ENCODE results near the gene GALNT18. TPM values are rescaled to one million over a fixed set of nuclear protein-coding genes. Genes with fewer than 3 reads are reported as not detected.

GALNT18 gene
- total and polyA plus RNA-seq, 2 experiments from 2014 or later, result 4.3 to 10.8 TPM

GRCh38 chr11:11629368-11629767 lies 7.6 kb upstream of the GALNT18 start:
- Histone ChIP-seq H3K4me1 (ENCODE audit: insufficient read depth) (peaks cover 35% of the 10 kb centered on the region), H3K27ac (ENCODE audit: low read depth) (no peak overlapping the region), H3K4me2 (peak overlapping the region; percentile 37), H2AFZ (no peak overlapping the region), H4K20me1 (replicated peaks; ENCODE audit: insufficient read depth) (no peaks in the 10 kb centered on the region), H3K27me3 (ENCODE audit: insufficient read depth) (peaks cover 44% of the 10 kb centered on the region), H3K79me2 (replicated peaks; ENCODE audit: insufficient read depth) (no peaks in the 10 kb centered on the region), H3K9me2 (ENCODE audit: insufficient read depth) (0 out of 2 replicates have a peak, but pooled peaks cover 7% of the 10 kb centered on the region), H3K4me3 (peak overlapping the region; percentile 9; the same call in 1 of the 2 replicates), H3K36me3 (ENCODE audit: insufficient read depth) (no peaks in the 10 kb centered on the region), H3F3A (replicated peaks; ENCODE audit: low read depth) (no peaks in the 10 kb centered on the region)
- H3K36me3 Mint-ChIP-seq (ENCODE audit: low read depth), result no peaks in the 10 kb centered on the region
- ATAC-seq (peak; percentile 22; the same call in 2 of the 3 replicates), DNase-seq (ENCODE audit: low spot score) (no peak)
- no peak overlapping the region for H3K27ac Mint-ChIP-seq
- peaks cover 28% of the 10 kb centered on the region; the same call in 2 of the 3 replicates for H3K4me1 Mint-ChIP-seq
- peaks cover 7% of the 10 kb centered on the region for H3K27me3 Mint-ChIP-seq (ENCODE audit: insufficient read depth, low read depth, poor library complexity)
- H3K4me3 Mint-ChIP-seq, result no peak overlapping the region
- peaks cover 5% of the 10 kb centered on the region; the same call in 2 of the 3 replicates for H3K9me3 Mint-ChIP-seq
- TF ChIP-seq ZNF331 (CRISPR knock-in tag; IDR thresholded peaks at IDR 0.05; ENCODE audit: low read depth) (no peak), JUNB (IDR thresholded peaks at IDR 0.05; ENCODE audit: unreplicated experiment) (no peak), NANOG (IDR thresholded peaks at IDR 0.05; ENCODE audit: borderline replicate concordance) (no peak), STAT1 (IDR thresholded peaks at IDR 0.05; ENCODE audit: unreplicated experiment) (no peak), ZNF114 (CRISPR knock-in tag; IDR thresholded peaks at IDR 0.05) (no peak), POLR2AphosphoS5 (IDR thresholded peaks at IDR 0.05; ENCODE audit: low read depth) (no peak), CTCF (conservative IDR thresholded peaks at IDR 0.05; ENCODE audit: low read depth in 2 of 2) (no peak), EZH2 (IDR thresholded peaks at IDR 0.05; ENCODE audit: low read depth, unreplicated experiment) (no peak), EZH2phosphoT487 (IDR thresholded peaks at IDR 0.05; ENCODE audit: unreplicated experiment) (no peak), CREB1 (CRISPR knock-in tag; IDR thresholded peaks at IDR 0.05; ENCODE audit: low read depth) (no peak), ETS1 (IDR thresholded peaks at IDR 0.05) (no peak), REST (IDR thresholded peaks at IDR 0.05; ENCODE audit: unreplicated experiment) (no peak), ZNF462 (CRISPR knock-in tag; IDR thresholded peaks at IDR 0.05) (no peak)
